Measurements from ENCODE around the gene CPXM2.

CPXM2 gene

DNA sequence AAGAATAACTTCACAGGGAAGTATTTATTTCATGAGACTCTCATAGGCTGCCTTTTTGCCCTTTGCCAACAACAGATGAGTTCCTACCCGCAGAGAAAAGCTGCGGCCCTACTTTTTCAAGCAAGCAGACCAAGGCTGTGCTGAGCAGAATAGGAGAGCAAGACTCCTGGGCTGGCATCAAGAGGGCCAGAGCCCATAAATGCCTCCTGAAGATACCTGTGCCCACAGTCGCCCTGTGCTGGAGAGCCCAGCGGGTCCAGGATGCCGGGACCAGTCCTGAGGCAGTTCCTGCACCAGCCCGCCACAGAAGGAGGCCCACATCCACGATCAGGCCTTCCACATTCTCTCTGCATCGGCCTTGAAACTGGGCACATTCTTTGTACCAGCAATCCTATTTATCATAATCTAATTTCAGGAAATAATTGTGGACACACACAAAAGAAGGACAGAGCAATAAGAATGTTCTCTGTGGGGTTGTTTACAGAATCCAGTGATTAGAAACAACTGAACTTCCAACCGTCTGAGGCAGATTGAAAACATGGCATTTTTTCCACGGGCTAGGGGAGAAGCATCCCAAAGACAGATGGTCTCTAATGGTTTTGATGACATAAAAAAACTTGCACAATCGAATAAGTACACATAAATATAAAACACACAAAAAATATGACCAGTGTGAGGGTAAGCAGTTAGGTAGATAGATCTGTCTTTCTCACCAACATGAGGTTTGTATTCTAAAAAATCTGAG is 95.6 kb downstream of the CPXM2 start:
- DNase-seq = peak; percentile 21

DNA sequence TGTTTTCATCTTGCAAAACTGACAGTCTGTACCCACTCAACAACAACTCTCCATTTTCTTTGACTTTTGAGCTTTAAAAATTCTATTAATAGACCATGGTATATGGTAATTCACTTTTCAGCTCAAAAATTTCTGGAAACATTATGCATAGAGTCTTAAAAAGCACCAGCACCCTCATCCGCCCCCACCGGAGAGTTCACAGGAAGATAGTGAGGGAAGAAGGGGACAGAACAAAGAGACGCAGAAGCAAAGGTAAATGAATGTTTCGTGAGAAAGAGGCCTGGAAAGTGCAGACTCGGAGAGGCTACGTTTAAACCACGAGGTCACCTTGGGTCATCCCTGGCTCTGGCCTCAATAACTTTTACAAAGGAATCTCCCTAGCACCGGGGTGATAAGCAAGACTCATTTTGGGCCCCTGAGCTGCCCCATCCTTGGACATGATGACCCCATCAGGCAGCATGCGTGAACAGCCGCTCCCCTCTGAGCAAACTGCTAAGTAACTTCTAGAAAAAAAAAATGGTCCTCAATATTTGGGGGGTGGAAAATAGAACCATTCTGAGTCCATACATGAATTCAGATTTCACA is 96.3 kb downstream of the CPXM2 start:
- DNase-seq = no peak

DNA sequence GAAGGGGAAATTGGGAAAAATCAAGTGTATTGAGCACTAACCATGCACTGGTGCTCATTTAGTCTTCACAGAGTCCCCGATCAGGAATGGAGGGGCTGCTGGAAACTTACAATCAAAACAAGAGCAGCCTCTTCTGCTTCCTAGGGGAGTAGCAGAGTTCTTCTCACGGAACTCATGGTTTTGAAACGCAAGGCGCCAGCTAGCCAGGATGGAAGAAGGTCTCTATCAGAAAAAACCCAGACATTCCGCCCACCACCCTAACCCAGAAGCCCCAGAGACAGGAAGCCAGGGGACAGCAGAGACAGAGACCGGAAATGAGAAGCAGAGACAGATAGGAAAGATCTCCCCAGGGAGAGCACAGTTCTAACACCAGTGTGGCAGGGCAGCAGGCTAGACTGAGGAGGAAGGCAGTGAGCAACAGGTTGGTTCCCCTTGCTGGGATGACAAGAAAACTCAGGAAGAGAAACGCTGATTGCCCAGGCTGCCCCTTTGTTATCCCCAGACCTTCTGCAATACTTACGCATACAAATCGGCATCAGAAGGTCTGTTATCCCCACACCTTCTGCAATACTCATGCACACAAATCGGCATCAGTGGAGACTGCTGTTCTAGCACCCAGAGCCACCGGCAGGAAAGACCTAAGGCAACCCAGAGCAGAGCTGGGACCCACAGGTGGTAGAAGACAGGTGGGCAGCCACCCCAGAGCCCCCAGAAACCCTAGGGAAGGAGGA is 99.2 kb downstream of the CPXM2 start:
- no peak for DNase-seq

DNA sequence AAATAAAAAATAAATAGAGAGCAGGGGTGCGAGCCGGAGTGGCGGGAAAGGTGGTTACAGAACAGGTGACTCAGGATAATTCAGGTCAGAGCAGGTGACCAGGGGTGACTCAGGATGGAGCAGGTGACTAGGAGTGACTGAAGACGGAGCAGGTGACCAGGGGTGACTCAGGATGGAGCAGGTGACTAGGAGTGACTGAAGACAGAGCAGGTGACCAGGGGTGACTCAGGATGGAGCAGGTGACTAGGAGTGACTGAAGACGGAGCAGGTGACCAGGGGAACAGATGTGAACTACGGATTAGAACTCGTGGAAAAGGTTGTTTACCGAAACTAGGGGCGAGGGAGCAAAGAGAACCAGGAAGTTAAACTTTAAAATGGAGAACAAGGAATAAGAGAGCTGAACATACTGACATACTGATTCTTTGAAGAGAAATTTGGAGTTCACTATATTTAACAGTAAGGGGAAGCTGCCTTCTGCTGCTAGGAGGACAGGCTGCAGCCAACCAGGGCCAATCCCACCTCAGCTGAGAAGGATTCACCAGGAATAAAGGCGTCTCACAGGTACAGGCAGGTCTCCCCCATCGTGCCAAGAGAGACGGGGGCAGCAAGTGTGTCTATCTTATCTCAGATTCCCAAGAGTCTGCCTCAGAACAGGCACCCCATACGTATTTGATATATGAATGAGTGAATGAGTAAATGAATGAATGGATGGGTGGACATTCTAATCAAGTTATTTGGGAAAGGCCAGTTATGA is 101.3 kb downstream of the CPXM2 start:
- no peak for DNase-seq

DNA sequence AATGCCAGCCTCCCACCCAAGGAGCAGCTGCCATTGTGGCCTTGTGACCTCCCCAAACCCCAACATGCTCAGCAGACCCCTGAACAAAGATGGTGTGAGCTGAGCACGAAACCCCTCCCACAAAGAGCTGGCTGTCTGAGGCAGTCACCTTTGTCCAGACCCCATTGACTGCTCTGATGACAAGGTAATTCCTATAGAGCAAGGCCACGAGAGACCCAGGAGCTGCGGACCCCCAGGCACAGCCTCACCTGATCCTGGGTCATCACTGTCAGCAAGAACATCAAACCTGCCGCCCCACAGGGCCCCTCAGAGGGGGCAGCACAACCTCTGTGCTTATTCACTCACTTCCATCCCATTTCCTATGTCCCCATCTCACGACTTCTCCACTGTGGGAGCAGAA is 102.6 kb downstream of the CPXM2 start:
- no peak for DNase-seq

DNA sequence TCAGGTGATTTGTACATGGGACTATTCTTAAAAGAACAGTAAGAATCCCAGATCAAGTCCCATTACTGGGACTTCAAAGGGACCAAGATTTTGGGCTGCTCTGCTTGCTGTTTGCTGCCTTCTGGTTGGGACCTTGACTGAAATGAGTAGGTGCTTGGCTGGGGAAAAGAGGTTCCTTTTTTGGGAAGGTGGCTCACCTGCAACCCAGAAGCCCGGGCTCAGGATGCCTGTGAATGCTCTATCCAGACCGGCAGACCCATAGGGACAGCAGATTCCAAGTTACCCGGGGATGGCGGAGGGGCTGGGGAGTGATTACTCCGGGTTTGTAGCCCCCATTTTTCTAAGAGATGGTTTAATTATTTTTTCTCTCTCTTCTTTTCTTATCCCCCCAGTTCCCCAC is 104.0 kb downstream of the CPXM2 start:
- no peak for DNase-seq

DNA sequence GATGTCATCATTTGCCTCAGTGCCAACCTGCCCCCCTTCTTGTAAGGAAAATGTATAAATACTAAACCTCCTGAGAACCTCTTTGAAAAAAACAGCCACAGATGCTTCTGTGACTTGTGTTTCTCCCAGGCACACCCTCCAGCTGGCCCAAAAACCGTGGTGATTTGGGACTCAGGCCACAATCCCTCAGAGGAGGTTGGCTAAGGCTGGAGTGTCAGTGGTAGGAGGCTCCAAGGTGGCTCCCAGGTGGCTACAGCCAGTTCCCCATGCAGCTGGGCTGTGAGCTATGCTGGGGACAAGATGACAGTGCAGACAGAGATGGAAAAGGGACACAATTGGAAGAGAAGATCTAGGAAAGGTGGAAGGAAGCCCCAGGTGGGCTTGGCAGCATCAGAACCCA is 104.7 kb downstream of the CPXM2 start:
- peak; percentile 71 for DNase-seq

DNA sequence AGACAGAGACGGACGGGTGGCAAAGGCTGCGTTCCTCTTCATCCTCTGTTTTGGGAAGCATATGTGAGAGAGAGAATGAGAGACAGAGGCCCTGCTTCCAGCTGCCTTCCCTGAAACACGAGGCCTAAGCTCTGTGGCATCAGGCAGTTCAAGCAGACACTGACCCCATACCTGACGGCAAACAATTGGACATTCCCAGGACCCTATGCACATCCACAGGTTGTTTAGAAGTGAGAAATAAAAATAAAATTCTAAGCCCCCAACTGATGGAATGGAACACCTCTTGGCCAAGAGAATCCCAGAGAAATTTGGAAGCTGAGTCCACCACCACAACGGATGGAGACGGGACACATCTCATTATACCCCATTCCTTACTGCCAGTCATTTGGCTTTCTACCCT is 105.3 kb downstream of the CPXM2 start:
- DNase-seq = no peak

DNA sequence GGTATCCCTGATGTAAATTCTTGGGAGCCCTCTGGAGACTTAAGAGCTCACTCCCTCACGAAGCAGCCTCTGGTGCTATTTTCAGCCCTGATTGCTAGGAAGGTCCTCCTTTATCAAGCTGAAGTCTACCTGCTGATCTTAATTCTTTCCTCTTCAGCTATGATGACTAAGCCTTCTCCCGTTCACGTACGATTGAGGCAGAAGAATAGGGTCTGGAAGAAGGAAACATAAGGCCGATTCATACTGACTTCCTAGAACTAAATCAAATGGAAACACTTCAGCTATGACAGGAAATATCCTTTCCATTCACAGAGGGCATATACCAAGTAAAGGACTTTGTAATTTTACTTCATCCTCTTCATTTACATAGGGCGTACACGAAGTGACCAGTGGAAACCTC is 107.0 kb downstream of the CPXM2 start:
- DNase-seq = no peak

DNA sequence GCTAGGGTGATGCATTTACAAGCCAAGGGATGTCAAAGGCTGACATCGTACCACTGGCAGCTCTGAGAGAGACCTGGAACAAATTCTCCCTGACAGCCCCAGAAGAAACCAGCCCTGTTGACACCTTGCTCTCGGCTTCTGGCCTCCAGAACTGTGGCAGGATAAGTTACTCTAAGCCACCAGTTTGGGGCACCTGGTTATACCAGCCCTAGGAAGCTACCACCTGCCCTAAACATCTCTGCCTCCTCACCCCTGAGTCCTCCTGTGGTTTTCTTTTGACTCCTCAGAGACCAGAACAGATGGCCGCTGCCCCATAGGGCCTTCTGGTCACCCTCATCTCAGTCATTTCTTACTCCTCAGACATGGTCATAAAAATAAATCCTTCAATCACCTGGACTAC is 107.4 kb downstream of the CPXM2 start:
- no peak for DNase-seq

DNA sequence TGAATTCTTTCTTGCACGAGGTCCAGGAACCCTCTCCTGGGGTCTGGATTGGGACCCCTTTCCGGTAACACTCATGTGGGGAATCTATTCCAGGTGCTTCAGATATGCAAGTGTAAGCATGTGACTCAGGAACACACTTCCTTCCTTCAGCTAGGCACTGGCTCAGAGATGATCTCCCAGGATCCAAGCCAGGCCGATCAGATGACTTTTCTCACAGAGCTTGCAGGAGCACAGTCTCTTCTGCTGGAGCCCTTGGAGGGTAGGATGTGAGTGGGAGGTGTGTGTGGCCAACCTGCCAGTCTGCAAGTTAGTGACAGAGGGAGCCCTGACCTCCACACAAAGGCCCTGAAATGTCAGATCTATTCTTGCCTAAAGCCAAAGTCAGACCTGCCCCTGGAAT is 108.3 kb downstream of the CPXM2 start:
- DNase-seq = no peak

DNA sequence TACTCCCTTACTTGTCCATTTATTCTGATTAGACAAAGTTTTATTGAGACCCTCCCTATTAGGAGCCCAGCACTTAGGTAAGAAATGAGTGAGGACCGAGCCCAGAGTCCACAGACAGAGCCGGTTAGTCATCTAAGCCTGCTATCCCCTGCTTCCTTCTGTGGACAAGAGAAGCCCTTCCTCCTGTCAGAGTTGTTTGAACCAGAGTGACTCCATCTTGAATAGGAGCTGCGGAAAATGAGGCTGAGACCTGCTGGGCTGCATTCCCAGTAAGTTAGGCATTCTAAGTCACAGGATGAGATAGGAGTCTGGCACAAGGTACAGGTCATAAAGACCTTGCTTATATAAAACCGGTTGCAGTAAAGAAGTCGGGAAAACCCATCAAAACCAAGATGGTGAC is 109.1 kb downstream of the CPXM2 start:
- no peak for DNase-seq

DNA sequence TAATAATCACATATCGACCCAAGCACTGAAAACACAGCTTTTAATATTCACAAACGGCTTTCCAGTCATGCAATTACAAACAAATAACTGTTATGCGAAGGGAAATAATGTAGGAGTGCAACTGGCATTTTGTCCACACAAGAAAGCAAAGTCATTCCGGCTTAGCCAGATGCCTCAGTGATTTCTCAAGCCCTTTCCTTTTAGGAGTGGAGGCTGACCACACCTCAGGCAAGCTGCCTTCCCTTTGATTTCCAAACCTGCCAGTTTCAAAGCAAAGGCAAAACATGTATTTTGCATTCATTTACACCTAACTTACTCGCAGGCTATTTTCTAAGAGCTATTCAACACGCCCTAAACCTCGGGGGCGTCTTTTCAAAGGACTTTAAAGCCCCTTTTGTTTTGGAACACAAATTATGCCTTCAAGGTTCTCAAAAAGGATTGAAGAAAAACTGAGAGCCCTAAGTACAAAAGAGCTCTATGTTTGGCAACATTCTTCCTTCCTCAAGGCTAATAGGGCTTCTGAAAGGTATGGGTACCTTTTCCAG is 109.6 kb downstream of the CPXM2 start:
- DNase-seq = no peak

DNA sequence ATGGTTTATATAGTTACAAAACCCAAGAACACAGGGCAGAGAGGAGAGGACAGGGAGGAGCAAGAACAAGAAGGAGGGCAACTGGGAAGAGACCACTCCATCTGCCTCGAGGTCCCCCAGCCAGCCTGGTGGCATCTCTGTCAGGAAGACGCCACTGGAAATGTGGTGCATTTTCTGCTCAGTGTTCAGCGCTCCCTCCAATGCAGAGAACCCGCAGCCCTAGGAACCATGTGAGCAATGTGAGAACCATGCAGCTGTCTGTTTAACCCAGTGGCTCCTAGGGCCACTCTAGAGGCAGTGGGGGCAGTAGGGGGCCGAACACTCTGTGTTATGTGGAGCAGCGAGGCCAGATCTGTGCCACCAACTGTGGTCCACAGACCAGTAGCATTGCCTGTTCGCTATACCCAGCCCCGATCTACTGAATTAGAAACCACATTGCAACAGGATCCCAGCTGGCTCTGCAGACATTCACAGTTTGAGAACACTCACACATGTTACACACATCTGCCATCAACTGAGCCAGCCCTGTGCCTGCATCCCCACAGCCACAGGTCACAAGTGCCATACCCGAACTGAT is 110.2 kb downstream of the CPXM2 start:
- DNase-seq = peak; percentile 42

DNA sequence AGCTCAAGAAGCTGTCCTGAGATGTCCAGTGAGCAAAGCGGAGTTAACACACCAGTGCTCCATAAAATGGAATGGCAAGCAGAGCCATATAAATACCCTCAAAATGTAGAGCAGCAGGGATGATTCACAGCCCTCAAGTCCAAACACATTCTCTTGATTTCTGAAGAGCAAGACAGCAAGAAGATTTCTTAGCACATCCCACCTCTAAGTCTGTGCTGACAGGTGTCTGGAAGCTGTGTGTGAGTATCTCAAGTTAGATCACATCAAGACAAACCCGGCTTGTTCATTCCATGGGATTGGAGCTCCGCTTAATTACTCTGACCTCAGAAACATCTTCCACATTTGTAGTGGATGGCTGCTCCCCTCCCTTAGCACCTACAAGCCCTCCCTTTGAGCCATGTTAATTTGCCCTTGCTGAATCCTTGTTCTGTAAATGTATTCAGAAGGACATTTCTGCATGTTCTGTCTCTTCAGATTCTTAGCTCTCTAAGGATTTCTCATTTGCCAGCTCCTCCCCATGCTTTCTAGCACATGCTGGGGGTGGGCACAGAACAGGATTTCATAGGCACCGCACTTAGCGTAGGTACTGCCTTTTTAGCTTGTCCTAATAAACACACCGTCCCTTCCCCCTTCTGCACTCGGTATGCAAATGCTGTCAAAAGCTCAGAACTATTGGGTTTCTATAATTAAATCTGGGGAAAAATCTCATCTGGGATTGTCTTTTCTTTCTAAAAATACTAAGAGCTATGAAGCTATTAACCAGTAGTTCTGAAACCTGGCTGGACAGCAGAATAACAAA is 112.7 kb downstream of the CPXM2 start:
- DNase-seq = no peak

DNA sequence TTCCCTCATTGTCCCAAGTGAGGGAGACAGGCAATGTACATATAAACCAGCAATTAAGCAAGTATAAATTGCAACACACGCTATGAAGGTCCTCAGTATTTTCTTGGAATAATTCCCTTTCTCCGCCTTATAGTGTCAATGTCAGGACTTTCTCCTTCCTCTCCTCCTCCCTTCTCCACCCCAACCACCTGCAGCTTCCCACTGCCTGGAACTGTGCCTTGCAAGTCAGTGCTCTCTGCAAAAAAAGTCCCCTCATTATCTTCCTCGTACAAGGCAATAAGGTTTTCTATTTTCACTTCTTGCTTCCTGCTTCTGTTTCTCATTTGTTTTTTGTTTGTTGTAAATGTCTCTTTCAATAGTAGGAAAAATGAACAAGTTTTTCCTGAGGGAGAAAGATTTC is 113.7 kb downstream of the CPXM2 start:
- no peak for DNase-seq

DNA sequence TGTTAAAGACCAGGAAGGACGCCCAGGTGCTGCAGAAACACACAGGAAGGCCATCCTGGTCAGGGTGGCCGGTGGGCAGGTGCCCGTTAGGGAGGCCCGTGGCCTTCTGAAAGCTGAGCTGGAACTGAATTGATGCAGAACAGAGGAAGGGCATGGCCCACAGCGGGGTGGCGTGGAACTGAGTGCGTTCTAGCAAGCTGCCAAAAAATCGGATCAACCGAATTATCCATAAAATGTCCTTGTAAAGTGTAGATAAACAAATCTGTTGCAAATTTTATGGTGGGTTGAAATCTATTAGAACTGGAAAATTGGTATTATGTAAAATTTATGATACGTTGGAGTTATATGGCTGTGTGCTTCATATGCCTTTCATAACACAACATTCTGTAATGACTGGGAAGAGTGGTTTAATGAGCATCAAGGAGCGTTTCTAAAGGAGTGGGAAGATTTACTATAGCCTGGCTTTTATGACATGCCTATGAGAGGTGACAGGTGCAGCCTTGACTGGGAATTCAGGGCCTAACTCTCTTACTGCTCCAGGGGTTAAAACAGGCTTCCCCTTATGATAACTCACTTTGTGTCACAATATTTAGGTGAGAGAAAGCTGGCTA is 117.4 kb downstream of the CPXM2 start:
- DNase-seq = no peak

DNA sequence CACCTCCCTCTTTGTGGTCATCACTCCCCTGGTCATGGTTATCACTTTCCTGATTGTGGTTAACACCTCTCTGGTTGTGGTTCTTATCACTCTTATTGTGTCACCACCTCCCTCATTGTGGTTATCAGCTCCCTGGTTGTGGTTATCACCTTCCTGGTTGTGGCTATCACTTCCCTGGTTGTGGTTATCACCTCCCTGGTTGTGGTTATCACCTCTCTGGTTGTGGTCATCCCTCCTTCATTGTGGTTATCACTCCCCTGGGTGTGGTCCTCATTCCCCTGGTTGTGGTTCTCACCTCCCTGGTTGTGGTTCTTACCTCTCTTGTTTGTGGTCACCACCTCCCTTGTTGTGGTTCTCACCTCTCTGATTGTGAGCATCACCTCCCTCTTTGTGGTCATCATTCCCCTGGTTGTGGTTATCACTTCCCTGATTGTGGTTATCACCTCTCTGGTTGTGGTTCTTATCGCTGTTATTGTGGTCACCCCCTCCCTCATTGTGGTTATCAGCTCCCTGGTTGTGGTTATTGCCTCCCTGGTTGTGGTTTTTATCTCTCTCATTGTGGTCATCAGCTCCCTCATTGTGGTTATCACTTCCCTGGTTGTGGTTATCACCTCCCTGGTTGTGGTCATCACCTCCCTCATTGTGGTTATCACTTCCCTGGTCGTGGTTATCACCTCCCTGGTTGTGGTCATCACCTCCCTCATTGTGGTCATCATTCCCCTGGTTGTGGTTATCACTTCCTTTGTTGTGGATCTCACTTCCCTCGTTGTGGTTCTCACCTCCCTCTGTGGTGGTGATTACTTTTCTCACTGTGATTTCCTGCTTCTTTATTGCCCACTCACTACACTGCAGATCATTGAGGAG is 118.7 kb downstream of the CPXM2 start:
- no peak for DNase-seq

DNA sequence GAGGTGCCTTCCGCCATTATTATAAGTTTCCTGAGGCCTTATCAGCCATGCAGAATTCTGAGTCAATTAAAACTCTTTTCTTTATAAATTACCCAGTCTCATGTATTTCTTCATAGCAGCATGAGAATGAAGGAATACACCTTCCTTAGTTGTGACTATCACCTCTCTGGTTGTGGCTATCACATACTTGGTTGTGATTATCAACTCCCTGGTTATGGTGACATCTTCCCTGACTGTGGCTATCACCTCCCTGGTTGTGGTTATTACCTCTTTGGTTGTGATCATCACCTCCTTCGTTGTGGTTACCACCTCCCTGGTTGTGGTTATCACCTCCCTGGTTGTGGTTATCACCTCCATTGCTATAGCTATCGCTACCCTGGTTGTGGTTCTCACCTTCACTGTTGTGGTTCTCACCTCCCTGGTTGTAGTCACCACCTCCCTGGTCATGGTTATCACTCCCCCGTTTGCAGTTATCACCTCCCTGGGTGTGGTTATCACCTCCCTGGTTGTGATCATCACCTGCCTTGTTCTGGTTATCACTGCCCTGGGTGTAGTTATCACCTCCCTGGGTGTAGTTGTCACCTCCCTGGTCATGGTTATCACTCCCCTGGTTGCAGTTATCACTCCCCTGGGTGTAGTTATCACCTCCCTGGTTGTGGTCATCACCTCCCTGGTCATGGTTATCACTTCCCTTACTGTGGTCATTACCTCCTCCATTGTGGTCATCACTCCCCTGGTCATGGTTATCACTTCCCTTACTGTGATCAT is 119.5 kb downstream of the CPXM2 start:
- DNase-seq = no peak

DNA sequence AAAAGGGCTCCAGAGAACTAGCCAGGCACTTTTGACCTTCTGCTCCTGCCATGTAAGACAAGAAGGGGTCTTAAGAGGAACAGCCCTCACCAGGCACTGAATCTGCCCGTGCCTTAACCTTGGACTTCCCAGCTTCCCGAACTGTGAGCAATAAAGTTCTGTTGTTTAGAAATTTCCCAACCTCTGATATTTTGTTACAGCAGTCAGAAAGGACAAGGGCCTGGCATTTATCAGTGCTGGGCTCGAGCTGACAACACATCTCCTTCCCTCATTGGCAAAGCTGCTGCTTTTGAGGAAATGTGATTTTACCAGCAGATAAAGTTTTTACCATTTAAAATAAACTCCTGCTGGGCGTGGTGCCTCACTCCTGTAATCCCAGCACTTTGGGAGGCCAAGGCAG is 122.0 kb downstream of the CPXM2 start:
- DNase-seq = no peak

All from NCI-H2171 treated with DMSO at 0.1 percent for 48 hours (cell line).